Adrenal gland (tissue), 12 donors: ENCODE data around the gene TAL1. TPM values are rescaled to one million over a fixed set of nuclear protein-coding genes. Genes with fewer than 3 reads are reported as not detected.

ENCODE experiments used
- DNase-seq, 7 donors: peaks; one replicate each; pipeline ENCODE4 v3.0.0-alpha.2; 2019 to 2020
- H3K27ac ChIP-seq, 5 donors: fragments of 200-600 bp; sonication (generic) in 4 of 5; 1 replicate in 3 of 5; 2 replicates in 2 of 5; pipeline versions ENCODE4 v1.5.1 to v1.8.0; 2016 to 2020; ENCODE audit warnings: mild to moderate bottlenecking in 1 of 5
- H3K27me3 ChIP-seq: fragments of 200-600 bp; 2 replicates; pipeline ENCODE4 v1.8.0; 2021
- H3K36me3 ChIP-seq, 2 donors: fragments of 200-600 bp; replicated peaks in 1 of 2; 1 replicate in 1 of 2; 2 replicates in 1 of 2; pipeline versions ENCODE4 v1.5.1 to v1.8.0; 2018 to 2022
- H3K4me1 ChIP-seq, 2 donors: fragments of 200-600 bp; replicated peaks in 1 of 2; 1 replicate in 1 of 2; 2 replicates in 1 of 2; pipeline versions ENCODE4 v1.5.1 to v1.8.0; 2018 to 2021
- H3K4me3 ChIP-seq, 4 donors: fragments of 200-600 bp; sonication (generic) in 3 of 4; one replicate each; pipeline ENCODE4 v1.5.1; 2016 to 2018
- H3K9me3 ChIP-seq, 3 donors: fragments of 200-600 bp; sonication (generic) in 1 of 3; replicated peaks in 1 of 3; 1 replicate in 2 of 3; 2 replicates in 1 of 3; pipeline versions ENCODE4 v1.5.1 to v1.8.0; 2016 to 2021
- POLR2A ChIP-seq, 2 donors: fragments of 450-650 bp; IDR thresholded peaks; one replicate each; pipeline ENCODE4 v1.6.1; 2017; ENCODE audit warnings: antibody characterized with exemption in 2 of 2, mild to moderate bottlenecking in 2 of 2, moderate library complexity in 1 of 2
- WGBS, 4 donors: extraction: QIAGEN DNeasy Blood & Tissue Kit in 2 of 4; methylation state at CpG; one replicate each; pipeline versions ENCODE4 v1.1.5 to v1.1.7; 2013 to 2017; 5-methylcytosine and 5-hydroxymethylcytosine counted together
- intact Hi-C, 2 donors: fragments of 100-400 bp; cut with DNase I; formaldehyde crosslinking; loops; one replicate each; pipeline versions ENCODE4 v1.14.1 to v1.15.0; 2022 to 2023
- polyA plus RNA-seq, 3 donors: library from polyadenylated mRNA; stranded (reverse); fragments of 200-250 nt in 2 of 3; fragments of 350-450 nt in 1 of 3; fragmentation: Illumina TruSeq in 1 of 3; extraction: RNeasy Lipid Tissue Mini Kit (QIAGEN cat#74804) in 1 of 3; gene quantifications; one replicate each; pipeline ENCODE4 v1.2.3, GENCODE V29; 2013 to 2014
- total RNA-seq, 9 donors: library from RNA; depleted of rRNA in 4 of 9; stranded (reverse); fragments of >200 nt in 4 of 9; fragments of 120-200 nt in 1 of 9; fragmentation: NEBNext Ultra II Directional in 1 of 9; extraction: Animal tissue kit (Norgen Biotek cat#: 25700) in 1 of 9; gene quantifications; one replicate each; pipeline versions ENCODE4 v1.1.0 to v1.2.4, GENCODE V29; 2013 to 2023
- TF ChIP-seq, protein P1 (sequence below), 6 experiments: fragments of 450-650 bp in 4 of 6; fragments of 200-600 bp in 2 of 6; sonication (generic) in 1 of 6; IDR thresholded peaks; 1 replicate in 5 of 6; 2 replicates in 1 of 6; pipeline versions ENCODE4 v1.5.1 to v1.8.0; 2016 to 2021; ENCODE audit warnings: antibody characterized with exemption in 6 of 6, mild to moderate bottlenecking in 2 of 6, moderate library complexity in 1 of 6
- donor health status: healthy with polysubstance abuse.
- donor health status: Bipolar disorder and iron deficiency.
- donor health status: DM: yes; HTN: yes; CAD: no.
- donor health status: DM: no; HTN: no; CAD: no.
- donor health status: DM: no; HTN: no; CAD: no.
- donor health status: DM: yes; HTN: yes; CAD: no.

Gene TAL1
- total and polyA plus RNA-seq, 12 donors: 1.2 to 13.4 (median 3.2) TPM

DNA sequence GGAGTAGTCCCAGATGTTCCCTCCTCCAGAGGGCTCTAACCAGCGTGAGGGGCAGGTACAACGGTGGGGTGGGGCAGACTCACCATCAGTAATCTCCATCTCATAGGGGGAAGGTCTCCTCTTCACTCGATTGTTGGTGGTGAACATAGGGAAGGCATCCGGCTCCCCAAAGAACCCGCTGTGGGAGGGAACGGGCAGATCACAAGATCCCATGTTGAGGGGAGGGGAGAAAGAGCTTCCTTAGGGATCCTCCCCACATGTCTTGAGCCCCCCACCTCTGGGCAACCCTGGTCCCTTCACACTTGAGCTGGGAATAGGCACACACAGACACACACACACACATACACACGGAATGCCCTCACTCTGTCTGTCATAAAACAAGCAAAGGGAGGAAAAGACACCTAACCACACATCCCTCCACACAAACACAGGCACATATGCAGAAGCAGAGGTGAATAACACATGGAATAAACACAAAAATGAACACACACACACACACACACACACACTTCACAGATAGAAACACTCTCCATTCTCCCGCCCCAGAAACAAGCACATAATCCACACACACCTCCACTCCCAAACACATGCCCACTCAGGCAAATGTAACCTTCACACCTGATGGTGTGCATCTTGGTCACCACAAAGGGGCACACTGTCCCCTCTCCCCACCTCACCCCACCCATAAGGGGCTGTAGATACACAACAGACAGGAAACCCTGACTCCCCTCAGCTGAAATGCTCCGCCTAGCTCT lies 7.9 kb downstream of the TAL1 start:
- WGBS, 4 donors: 34 to 48% (median 36%) methylated on average over 4 to 9 of the region's 9 CpGs
- peak in 1 of 7 donors; percentile 9 for DNase-seq
- H3K4me1 ChIP-seq: peaks cover 0 to 10% of the 10 kb centered on the region in 2 donors
- no peak overlapping the region for H3K27ac ChIP-seq
- H3K36me3 ChIP-seq: no peaks in the 10 kb centered on the region
- TF ChIP-seq POLR2A (IDR thresholded peaks at IDR 0.05): no peak
- TF ChIP-seq, protein P1, sequence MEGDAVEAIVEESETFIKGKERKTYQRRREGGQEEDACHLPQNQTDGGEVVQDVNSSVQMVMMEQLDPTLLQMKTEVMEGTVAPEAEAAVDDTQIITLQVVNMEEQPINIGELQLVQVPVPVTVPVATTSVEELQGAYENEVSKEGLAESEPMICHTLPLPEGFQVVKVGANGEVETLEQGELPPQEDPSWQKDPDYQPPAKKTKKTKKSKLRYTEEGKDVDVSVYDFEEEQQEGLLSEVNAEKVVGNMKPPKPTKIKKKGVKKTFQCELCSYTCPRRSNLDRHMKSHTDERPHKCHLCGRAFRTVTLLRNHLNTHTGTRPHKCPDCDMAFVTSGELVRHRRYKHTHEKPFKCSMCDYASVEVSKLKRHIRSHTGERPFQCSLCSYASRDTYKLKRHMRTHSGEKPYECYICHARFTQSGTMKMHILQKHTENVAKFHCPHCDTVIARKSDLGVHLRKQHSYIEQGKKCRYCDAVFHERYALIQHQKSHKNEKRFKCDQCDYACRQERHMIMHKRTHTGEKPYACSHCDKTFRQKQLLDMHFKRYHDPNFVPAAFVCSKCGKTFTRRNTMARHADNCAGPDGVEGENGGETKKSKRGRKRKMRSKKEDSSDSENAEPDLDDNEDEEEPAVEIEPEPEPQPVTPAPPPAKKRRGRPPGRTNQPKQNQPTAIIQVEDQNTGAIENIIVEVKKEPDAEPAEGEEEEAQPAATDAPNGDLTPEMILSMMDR (IDR thresholded peaks at IDR 0.05): no peak
- no peak overlapping the region for H3K4me3 ChIP-seq
- intact Hi-C loops: no loop called here
- H3K27me3 ChIP-seq: peaks cover 45% of the 10 kb centered on the region
- H3K9me3 ChIP-seq: no peaks in the 10 kb centered on the region

DNA sequence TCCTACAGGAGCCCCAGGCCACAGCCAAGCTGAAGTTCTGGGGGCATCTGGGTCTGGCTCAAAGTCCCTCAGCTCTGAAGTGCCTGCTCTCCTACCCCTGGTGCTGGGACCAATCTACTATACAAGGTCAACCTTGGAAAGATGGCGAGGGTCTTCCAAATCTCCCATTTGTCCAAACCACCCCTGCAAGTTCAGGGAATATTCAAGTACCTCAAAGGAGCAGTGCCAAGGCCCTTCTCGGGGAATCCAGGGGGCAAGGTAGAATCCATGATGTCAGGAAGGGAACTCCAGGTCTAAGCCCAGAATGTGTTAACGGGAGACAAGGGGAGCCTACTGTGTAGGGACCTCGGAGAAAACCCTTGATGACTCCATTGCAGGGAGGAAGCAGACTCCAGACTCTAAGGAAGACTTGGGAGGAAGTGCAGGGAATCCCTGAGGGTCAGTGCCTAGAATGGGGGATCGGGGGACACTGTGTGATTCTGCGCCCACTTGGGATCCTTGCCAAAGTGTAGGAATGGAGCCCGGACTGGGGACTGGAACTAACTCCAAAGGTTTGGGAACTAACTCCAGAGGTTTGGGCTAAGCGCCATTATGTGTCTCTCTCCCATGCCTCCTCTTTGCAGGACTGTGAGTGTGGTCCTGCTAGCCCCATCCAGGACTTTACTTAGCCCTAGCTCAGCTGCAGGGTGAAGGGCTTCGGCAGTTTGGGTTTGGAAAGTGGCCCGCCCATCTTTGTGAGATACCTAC lies 8.7 kb downstream of the TAL1 start:
- H3K4me1 ChIP-seq: peaks cover 0 to 10% of the 10 kb centered on the region in 2 donors
- DNase-seq: no peak
- H3K9me3 ChIP-seq: no peaks in the 10 kb centered on the region
- TF ChIP-seq POLR2A (IDR thresholded peaks at IDR 0.05): no peak
- TF ChIP-seq, protein P1 (IDR thresholded peaks at IDR 0.05): no peak
- WGBS, 4 donors: 53 to 66% (median 61%) methylated on average over 7 to 10 of the region's 10 CpGs
- H3K27me3 ChIP-seq: peaks cover 38% of the 10 kb centered on the region
- H3K4me3 ChIP-seq: no peak overlapping the region
- H3K27ac ChIP-seq: no peak overlapping the region
- H3K36me3 ChIP-seq: no peaks in the 10 kb centered on the region
- intact Hi-C loops: no loop called here

DNA sequence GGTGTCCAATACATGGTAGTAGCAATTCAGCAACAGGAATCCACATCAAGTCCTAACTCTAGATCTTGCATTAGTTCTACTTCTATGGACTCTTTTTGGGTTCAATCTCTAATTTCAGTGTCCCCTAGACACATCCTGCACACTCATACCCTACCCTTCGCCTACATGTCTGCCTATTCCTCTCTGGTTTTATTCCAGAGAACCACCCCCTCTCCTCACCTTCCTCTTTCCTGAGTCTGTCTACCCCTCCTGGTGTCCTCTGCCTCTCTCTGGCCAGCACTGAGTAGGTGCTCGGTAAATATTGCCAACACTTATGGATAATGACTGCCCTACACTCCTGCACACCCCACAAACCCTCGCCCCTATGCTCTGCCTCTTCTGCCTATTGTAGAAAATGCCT lies 9.5 kb downstream of the TAL1 start:
- WGBS, 4 donors: 85 to 96% (median 86%) methylated on average over 3 of the region's 3 CpGs
- peaks cover 29% of the 10 kb centered on the region for H3K27me3 ChIP-seq
- intact Hi-C loops: no loop called here
- TF ChIP-seq, protein P1 (IDR thresholded peaks at IDR 0.05): no peak
- TF ChIP-seq POLR2A (IDR thresholded peaks at IDR 0.05): no peak
- H3K27ac ChIP-seq: no peak overlapping the region
- no peaks in the 10 kb centered on the region for H3K36me3 ChIP-seq
- peaks cover 0 to 10% of the 10 kb centered on the region in 2 donors for H3K4me1 ChIP-seq
- H3K4me3 ChIP-seq: no peak overlapping the region
- DNase-seq: no peak
- H3K9me3 ChIP-seq: no peaks in the 10 kb centered on the region

DNA sequence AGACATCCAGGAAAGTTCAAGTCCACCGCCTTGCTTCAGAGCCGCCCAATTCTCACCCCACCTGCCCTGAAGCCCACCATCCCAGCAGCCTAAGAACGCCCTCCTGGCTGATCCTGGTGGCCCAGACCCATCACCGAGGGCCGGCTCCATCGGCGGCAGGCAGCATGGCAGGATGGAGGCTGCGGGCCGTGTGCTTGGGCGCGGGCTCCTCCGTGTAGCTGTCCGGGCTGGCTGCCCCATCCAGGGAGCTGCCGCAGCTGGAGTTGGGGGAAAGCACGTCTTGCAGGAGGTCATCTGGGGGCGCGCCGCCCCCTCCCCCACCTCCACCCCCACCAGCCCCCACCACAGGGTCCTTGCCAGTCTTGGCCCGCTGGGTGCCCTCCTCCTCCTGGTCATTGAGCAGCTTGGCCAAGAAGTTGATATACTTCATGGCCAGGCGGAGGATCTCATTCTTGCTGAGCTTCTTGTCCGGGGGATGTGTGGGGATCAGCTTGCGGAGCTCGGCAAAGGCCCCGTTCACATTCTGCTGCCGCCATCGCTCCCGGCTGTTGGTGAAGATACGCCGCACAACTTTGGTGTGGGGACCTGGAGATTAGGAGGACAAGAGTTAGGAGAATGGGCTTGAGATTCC lies 12.3 kb downstream of the TAL1 start:
- Histone ChIP-seq H3K4me3 (no peak overlapping the region), H3K4me1 (no peaks in the 10 kb centered on the region), H3K9me3 (no peaks in the 10 kb centered on the region), H3K27ac (no peak overlapping the region), H3K36me3 (no peaks in the 10 kb centered on the region), H3K27me3 (peaks cover 4% of the 10 kb centered on the region)
- TF ChIP-seq, protein P1 (IDR thresholded peaks at IDR 0.05): no peak
- no peak for TF ChIP-seq POLR2A (IDR thresholded peaks at IDR 0.05)
- no peak for DNase-seq
- intact Hi-C loops: no loop called here
- WGBS, 4 donors: 82 to 91% (median 89%) methylated on average over 14 to 29 of the region's 29 CpGs
